HG03103 (cell line): ENCODE results near the gene NKAIN2.

Source experiments
- ATAC-seq: cut with Tn5 transposase; IDR thresholded peaks from one replicate; pipeline ENCODE4 v1.9.1; 2021; ENCODE audit warnings: low read depth; ENCODE audit not compliant: unreplicated experiment

Gene NKAIN2

DNA sequence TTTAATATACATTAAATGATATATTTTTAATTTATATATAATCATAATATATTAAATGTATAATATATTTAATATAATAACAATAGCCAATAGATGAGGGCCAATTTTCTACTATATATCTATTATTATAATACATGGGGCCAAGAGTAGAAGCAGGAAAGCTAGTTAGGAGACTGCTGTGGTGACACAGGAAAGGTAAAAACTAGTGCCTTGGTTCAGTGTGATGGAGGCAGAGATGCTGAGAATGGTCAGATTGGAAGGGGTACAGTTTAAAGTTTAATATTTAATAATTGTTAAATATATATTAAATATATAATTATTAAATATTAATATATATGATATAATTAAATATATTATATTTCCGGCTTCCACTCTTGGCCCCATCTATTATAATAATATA lies 1055.7 kb downstream of the NKAIN2 start:
- no peak for ATAC-seq

DNA sequence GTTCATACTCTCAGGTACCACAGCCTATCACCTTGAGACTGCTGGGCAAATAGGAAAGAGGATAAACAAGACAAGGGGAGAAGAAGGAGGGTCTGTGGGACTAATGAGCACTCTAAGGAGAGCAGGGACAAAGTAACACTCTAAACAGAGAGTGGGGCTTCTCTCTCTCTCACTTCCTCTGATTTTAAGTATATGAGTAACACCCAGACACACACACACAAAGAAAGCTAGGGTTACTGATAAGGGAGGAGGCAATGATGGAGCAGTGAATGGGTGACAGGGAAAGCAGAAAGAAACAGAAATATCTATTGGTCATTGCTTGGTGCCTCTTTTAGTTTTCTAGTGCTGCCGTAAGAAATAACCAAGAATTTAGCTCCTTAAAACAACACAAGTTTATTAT lies 1062.4 kb downstream of the NKAIN2 start:
- ATAC-seq = no peak

DNA sequence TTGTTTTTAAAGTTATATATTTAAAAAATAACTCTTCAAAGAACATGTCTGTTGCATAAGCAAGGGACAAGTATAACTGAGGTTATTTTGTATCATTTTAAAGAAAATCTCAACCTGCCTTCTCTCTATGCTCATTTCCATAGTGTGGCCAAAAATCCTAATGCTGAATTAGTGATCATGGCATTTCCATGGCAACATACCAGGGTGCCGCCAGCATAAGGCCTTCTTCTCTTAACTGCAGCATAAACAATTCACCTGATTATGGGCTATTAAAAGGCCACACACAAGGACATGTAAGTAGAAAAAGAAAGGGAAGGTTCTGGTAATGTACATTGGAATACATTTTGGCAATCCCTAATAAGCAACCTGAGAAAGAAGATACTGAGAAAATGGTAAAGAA lies 1063.5 kb downstream of the NKAIN2 start:
- ATAC-seq = no peak

DNA sequence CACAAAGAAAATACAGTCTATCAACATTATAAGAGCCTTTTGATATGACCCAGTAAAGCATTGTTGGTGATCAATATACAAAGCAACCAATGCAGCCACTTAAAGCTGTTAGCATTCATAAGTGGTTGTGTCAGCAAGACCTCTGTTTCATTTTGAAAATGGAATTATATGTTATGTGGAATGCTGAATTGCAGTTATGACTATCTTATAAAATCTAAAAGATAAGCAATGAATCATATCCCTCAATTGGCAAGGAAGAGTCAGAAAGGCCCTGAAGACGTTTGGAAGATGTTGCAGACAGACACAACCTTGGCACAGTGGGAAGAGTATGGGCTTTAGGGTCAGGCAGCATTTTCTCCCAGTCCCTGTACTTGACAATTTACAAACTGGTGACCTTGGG lies 1064.8 kb downstream of the NKAIN2 start:
- ATAC-seq = no peak

DNA sequence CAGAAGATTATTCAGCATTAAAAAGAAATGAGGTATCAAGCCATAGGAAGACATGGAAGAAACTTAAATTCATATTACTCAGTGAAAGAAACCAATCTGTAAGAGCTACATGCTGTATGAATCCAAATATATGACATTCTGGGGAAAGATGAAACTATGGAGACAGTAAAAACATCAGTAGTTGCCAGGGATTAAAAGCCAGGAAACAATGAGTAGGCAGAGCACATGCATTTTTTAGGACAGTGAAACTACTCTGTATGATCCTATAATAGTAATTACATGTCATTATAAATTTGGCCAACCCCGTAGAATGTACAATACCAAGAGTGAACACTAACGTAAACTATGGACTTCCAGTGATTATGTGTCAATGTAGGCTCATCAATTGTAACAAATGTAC lies 1065.8 kb downstream of the NKAIN2 start:
- no peak for ATAC-seq

DNA sequence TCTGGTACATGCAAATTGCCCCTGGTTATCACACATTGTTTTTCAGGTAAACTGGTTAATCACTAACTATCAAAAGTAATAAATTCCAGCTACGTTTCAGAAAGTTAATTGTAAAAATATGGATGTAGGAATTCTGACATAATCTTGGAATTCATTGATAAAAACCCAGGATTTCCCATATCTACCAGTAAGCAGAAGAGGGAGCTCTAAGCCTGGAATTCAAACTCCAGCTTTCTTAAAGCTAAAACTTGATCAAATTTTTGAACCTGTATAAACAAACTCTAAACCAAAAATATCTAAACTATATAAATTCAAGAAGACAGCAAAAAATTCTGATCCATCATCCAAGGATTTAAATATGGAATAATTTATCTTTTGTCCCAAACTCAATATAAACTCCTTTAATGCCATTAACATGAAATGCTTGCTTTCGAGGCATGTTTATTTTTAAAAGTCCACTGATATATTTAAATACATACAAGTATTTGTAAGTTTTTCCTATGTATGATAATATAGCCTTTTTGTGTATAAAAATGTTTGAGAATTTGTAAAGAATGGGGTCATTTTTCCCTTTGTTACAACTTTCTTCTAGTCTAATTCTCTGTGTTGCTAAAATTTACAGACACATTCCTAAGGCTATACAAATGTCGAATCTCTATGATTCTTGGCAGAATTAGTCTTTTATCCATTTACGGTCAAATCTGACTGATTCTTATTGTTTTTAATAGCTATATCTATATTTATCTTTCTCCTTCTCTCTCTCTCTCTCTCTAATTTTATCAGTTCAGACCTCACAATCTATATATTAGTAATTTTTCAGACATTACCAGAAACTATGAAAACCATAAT lies 1067.2 kb downstream of the NKAIN2 start:
- no peak for ATAC-seq

DNA sequence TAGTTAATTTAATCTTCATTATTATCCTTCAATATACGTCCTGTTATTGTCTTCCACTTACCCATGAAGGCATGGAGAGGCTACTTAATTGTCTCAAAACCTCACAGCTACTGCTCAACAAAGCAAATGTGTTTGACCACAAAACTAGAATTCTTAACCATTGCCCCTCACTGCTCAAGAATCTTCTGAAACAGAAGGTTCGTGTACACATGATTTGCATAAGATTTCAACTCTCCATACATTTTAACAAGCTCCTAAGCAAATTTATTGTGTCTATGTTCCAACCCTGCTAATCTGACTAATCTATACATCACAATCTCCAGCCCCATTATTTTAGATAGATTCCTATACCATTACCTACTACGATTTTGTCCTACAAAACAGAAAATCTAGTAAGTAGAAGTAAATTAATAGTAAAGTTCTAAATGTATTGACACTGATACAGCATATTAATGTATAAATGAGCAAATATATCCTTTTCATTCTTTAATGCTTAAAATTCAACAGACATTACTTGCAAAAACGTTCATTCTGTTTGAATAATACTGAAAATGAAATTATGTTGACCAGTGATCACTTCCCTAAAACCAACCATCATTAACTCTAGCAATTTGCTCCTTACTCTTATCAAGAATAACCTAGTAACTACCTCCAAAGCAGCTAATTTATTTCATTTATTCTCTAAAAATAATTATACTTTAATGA lies 1068.8 kb downstream of the NKAIN2 start:
- ATAC-seq = peak; percentile 53

DNA sequence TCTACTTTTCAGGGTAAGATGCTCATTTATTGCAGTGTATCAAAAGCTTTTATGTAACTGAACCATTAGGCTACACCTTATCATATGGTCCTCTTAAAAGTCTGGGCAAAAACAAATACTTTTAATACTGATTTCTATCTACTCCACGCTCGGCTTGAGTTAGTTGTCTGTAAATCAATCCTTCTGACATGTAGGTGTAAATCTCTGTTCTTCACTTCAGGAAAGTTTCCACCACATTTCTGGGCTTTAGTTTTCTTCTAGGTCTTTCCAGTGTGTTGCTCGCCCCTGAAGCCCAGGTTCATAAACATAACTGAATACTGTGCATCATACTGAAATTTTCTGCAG lies 1069.4 kb downstream of the NKAIN2 start:
- ATAC-seq = no peak
